GM15510 (cell line): ENCODE measurements around the gene TNRC6C.

Experiments
- POLR2A ChIP-seq: IDR thresholded peaks from 3 replicates; pipeline ENCODE4 v1.6.1; 2011; ENCODE audit warnings: borderline replicate concordance; ENCODE audit not compliant: insufficient read length; ENCODE audit errors: extremely low read depth

Gene TNRC6C

DNA sequence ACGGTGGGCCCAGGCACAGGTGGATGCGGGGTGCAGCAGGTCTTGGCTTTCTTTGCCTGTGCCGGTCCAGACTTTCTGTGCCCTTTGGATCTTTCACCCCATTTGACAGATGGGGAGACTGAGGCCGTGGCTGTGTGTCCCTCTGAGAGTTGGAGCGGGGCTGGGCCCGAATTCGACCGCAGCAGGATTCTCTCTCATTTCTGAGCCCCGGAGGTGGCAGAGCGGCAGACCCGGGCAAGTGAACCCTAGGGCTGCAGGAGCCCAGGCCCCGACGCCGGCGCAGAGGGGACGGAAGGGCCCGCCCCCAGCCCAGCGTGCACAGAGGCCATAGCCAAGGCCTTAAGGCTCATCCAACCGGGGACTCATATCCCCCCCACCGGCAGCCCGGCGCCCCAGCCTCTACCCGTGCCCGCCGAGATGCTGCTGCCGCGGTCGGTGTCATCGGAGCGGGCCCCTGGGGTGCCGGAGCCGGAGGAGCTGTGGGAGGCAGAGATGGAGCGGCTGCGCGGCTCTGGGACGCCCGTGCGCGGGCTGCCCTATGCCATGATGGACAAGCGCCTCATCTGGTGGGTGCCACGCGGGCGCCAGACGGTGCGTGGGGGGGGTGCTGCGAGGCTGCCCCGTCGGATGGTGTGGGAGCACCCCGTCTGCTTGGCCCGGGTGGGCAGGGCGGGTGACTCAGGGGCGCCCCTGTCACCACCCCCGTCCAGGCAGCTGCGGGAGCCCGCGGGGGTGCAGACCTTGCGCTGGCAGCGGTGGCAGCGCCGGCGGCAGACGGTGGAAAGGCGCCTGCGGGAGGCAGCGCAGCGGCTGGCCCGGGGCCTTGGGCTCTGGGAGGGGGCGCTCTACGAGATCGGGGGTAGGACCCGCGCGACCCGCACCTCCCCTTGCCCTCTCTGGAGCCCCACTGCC, 172.9 kb downstream of the TNRC6C start:
- TF ChIP-seq POLR2A: no peak

DNA sequence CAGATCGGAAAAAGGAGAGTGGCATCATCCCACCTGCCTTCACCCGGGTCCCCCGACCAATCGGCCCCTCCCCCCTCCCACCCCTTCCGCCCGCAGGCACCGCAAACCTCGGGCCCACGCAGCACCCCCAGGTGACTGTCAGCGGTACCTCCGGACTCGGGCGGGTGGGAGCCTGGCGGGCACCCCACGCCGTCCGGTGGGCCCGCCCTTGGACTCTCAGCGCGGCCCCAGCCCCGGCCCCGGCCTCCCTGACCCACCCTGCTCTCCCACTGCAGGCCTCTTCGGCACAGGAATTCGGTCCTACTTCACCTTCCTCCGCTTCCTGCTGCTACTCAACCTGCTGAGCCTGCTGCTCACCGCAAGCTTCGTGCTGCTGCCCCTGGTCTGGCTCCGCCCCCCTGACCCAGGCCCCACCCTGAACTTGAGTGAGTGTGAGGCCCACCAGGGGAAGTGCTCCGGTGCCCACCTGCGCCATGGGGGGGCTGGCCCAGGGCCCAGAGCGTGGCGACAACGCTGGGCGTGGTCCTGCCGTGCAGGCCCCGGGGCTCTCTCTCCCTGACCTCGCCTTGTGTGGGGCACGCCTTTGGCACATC, 173.7 kb downstream of the TNRC6C start:
- peak; percentile 75 for TF ChIP-seq POLR2A

DNA sequence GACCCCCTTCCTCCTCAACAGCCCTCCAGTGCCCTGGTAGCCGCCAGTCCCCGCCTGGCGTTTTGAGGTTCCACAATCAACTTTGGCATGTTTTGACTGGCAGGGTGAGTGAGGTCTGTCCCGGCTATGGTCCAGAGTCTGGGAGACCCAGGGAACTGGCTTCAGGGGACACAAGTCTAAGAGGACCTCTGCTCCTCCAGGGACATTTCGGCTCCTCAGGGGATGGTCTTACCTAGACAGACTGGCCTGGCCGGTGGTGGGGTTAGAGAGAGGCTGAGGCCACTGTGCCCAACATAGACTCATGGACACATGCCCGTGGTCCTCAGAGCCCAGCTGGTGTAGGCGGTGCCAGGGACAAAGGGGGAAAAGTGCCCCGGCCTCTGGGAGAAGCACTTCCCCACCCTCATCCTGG, 174.3 kb downstream of the TNRC6C start:
- no peak for TF ChIP-seq POLR2A

DNA sequence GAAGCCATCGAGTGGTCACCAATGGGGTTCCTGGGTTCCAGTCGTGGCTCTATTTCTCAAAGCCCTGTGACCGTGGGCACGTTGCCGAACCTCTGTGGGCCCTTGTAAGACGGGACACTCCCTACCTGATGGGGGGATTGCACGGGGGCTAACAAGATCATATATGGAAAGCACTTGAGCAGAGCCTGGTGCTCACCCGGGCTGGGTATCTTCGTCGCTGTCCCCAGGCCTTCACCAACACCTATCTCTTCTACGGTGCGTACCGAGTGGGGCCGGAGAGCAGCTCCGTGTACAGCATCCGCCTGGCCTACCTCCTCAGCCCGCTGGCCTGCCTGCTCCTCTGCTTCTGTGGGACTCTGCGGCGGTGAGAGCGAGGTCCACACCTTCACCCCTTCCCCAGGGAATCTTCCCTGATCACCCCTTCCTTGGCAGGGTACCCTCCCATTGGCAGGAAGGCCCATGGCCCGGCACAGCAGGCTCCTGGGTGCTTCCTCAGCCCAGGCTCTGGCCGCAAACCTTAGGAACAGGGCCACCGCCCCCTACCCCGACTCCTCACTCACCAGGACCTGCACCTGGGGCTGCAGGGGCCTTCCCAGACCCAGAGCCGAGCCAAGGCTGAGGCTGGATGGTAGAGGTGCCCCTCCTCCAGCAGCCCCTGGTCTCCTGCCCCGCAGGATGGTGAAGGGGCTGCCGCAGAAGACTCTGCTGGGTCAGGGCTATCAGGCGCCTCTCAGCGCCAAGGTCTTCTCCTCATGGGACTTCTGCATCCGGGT, 174.9 kb downstream of the TNRC6C start:
- TF ChIP-seq POLR2A: no peak

DNA sequence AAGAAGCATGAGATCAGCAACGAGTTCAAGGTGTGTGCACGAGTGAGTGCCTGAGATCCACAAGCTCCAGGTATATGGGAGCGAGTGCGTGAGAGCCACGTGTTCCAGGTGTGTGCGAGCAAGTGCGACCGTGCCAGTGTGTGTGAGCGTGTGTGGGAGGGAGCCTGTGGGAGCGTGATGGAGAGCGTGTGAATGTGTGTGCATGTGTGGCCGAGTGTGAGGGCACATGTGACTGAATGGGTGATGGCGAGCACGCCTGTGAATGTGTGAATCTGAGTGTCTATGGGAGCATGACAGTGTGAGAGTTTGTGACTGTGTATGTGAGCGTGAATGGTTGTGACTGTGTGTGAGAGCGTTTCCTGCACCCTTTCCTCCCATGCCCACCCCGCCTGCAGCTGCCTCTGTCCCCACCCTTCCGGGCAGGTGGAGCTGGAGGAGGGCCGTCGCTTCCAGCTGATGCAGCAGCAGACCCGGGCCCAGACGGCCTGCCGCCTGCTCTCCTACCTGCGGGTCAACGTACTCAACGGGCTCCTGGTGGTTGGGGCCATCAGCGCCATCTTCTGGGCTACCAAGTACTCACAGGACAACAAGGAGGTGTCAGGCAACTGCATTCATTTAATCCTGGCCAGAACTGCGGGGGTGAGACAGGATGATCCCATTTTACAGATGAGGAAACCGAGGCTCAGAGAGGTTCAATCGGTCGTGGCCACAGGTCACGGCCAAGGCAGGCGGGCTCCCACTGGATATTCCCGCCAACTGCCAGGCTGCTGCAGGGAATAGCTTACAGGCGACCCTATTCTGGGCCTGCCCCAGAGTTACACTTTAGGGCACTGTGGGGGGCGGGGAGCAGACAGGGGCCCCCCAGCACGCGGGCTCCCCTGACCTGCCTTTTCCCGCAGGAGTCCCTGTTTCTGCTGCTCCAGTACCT, 175.7 kb downstream of the TNRC6C start:
- no peak for TF ChIP-seq POLR2A

DNA sequence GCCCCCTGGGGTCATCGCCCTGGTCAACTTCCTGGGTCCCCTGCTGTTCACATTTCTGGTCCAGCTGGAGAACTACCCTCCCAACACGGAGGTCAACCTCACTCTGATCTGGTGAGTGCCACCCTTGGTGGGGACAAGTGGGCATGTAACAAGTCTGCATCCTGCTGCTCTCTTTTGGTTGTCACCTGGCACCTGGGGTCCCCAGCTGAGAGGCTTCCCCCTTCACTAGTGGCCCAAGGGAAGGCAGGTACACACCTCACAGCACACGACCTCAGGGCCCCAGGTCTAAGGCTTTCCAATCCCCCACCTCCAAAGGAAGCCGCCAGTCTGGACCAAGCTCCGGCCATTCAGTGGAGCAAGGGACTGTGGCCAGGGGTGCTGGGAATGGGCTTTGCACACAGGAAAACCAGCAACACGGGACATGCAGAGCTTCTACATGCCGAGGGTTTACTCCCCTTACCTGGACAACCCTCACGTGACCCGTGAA, 176.4 kb downstream of the TNRC6C start:
- TF ChIP-seq POLR2A: no peak

DNA sequence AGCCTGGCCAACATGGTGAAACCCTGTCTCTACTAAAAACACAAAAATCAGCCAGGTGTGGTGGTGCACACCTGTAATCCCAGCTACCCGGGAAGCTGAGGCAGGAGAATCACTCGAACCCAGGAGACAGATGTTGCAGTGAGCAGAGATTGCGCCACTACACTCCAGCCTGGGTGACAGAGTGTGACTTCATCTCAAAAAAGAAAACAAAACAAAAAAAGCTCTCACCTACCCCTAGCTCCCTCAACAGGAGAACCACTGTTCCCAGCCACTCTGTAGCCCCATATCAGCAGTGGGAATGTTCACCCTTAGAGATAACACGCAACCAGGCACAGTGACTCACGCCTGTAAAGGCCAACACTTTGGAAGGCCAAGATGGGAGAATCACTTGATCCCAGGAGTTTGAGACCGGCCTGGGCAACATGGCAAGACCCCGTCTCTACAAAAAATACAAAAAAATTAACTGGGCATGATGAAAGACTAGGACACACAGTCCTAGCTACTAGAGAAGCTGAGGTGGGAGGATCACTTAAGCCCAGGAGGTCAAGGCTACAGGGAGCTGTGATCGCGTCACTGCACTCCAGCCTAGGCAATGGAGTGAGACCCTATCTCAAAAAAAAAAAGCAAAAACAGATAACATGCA, 177.5 kb downstream of the TNRC6C start:
- TF ChIP-seq POLR2A: no peak

DNA sequence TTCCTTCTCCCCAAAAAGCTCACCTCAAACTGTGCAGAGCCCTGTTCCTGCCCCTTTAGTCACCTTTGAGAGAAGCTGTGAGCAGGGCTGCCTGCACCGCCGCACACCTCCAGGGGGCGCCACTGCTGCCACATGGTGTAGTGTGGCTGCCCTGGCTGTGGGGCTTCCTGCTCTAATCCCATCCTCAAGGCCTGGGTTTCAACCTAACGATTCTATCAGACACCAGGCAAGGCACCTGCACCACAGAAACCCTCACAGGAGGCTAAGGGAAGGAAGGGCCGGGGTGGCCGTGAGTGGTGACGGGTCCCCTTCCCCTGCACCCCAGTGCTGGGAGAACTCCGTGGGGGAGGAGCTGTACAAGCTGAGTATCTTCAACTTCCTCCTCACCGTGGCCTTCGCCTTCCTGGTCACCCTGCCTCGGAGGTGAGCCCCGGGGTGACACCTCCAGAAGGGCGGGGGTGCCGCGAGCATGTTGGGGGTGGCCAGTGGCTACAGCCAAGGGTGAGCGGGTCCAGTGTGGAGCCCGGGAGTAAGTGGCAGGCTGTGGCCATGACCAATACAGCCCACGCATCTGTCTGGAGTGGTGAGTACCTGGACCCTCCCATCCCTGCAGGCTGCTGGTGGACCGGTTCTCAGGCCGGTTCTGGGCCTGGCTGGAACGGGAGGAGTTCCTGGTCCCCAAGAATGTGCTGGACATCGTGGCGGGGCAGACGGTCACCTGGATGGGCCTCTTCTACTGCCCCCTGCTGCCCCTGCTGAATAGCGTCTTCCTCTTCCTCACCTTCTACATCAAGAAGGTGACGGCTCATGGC, 179.1 kb downstream of the TNRC6C start:
- TF ChIP-seq POLR2A: peak; percentile 37

DNA sequence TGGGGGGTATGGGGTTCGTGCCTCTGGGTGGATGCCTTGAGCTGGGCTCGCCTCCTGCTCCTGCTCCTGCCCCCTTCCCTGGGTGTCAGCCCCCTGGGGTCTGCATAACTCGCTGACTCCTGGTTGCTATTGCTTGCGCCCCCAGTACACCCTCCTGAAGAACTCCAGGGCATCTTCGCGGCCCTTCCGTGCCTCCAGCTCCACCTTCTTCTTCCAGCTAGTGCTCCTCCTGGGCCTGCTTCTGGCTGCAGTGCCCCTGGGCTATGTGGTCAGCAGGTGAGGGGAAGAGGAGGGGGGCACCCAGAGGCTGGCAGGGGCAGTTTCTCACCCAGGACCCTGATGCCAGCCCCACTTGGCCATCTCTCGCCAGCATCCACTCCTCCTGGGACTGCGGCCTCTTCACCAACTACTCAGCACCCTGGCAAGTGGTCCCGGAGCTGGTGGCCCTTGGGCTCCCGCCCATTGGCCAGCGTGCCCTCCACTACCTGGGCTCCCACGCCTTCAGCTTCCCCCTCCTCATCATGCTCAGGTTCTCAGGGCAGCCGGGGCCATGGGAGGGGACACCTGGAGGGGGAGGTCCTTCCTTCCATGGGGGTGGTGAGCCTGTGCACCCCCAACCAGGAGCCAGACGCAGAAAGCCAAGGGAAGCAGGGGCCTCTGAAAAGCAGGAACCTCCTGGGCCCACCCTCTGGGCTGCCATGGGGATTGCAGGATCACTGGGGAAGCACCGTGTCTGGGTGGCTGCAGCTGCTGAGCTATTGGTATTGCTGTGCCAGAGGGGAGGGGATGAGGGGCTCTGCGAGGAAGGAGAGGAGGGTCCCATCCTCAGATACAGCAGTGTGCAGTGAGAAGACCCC, 179.9 kb downstream of the TNRC6C start:
- TF ChIP-seq POLR2A: no peak

DNA sequence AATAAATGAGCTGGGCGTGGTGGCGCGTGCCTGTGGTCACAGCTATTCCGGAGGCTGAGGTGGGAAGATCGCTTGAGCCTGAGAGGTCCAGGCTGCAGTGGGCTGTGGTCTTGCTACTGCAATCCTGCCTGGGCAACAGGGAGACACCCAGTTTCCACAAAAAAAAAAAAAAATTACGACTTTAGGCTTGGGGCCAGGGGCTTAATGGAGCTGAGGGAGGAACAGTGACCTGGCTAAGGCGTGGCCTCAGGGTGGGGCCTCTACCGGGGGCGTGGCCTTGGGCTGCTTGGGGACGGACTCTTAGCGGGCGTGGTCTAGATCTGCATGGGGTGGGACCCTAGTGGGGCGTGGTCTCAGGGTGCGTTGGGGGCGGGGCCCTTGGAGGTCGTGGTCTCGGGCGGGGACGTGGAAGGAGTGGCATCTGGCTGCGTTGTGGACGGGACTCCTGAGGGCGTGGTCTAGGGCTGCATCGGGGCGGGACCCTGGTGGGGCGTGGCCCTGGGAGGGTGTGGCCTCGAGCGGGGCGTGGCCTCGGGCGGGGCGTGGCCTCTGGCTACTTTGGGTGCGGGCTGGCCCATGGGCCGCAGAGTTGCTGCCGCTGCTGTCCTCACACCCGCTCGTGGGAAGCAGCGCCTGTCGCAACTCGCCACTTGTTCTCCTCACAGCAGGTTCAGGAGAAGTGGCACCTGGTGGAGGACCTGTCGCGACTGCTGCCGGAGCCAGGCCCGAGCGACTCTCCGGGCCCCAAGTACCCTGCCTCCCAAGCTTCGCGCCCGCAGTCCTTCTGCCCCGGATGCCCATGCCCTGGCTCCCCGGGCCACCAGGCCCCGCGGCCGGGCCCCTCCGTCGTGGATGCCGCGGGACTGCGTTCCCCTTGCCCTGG, 181.9 kb downstream of the TNRC6C start:
- TF ChIP-seq POLR2A: peak; percentile 75
